Stimulated activated CD8-positive, alpha-beta memory T cell treated with anti-CD3 and anti-CD28 coated beads, Interleukin-12 subunit alpha, Interleukin-12 subunit beta, amount 100 ng/mL, for 4 hours (primary cell): ENCODE data around the gene MED13.
"Not testable (repeated sequence)": the region's sequence is repeated elsewhere in the genome, so short reads cannot be mapped to it uniquely, and the experiment has no call there.

Experiments
- DNase-seq: peaks from one replicate; pipeline ENCODE4 v3.0.0-alpha.2; 2020; ENCODE audit warnings: low read depth

MED13 gene

DNA sequence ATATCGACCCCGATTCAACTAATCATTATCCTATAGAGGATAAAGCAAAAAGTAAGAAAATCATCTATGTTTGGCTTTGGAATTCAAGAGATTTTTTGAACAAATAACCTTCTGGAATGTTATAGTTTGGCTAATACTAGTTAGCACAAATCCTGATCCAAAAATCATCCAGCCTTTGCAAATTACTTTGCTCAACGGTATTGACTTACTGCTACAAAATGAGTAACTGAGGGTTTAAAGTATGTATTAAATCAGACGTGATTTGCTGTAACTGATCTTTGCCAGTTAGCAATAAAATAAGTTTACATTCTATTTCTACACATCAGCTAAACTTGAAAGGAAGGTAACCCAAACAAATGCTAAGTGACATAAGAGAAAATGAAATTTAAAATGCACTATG, 6.5 kb downstream of the MED13 start:
- DNase-seq = no peak

DNA sequence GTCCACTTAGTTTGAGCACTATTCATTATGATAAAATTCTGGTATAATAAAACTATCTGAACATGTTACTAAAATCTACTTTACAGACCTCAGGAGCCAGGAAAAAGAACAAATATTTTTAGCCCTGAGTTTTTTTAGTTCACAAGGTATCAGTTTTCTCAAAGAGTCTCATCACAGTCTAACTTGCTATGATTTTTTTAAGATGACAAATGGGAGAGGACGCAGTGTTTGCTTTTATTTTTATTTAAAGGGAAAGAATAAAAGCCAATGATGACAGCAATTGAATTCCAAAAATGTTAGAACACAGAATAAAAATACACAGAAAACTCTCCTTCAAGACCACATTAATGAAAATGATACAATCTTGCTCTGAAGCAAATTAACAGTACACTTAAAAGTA, 7.4 kb downstream of the MED13 start:
- DNase-seq = no peak

DNA sequence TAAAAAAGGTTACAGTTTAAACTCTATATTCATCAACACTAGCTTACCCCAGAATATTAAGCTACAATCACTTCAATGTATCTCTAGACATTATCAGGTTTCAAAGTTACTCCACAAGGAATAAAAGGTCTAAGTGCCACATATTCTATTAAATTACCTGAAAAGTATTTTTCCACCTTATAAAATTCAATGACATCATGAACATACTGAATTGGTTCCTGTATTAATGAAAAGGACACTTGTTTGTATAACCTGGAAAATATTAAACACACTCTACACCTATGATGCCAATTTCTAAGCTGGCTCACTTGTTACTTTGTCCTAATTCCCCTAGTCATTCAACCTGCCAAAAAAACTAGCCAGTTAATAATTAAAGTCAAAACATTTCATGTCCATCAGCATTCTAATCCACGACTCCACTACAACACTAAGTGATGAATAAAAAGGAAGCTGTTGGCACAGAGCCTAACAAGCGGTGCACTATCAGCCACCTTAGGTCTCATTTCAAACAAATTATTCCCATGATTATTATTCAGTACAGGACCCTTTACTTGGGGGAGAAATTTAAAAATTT, 12.2 kb downstream of the MED13 start:
- no peak for DNase-seq

DNA sequence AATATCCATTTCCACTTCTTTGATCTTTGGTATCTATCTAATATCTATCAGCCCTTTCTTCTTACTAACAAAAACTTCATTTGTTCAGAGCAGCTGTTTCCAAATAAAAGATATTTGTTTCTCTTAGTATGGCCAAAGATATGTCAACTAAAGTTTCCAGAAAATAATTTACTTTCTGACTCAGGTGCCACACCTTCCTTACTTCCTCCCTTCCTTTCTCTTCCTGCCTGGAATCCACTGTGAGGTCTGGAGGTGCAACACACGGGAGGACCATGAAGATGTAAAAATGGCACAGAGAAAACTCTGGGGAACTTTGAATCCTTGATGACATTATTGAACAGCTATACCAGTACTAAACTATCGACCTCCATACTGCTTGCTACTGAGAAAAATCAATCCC, 14.0 kb downstream of the MED13 start:
- DNase-seq = no peak

DNA sequence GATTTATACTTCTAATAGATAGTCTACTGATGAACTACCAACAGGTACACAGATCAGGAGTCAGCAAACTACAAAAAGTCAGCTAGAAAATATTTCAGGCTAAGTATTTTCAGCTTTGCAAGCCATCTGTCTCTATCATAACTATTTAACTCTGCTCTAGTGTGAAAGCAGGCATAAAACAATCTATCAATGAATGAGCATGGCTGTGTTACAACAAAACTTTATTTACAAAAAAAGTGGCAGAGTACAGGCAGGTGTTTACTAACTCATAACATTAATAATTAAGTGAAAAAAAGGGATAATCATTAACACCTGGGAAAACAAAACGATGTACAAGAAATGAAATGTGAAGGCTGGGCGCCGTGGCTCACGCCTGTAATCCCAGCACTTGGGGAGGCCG, 15.8 kb downstream of the MED13 start:
- no peak for DNase-seq

DNA sequence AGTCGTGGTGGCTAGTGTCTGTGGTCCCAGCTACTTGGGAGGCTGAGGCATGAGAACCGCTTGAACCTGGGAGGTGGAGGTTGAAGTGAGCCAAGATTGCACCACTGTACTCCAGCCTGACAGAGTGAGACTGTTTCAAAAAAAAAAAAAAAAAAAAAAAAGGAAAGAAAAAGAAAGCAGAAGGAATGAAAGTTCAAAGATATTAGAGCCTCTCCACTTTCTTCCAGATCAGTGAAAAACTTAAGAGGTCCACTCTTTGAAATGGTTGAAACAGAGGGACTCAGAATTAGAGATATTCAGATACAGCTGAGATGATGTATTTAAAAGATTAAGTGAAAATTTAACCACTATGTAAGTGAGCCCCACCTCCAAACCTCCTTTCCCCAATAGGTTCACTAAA, 16.8 kb downstream of the MED13 start:
- DNase-seq = no peak

DNA sequence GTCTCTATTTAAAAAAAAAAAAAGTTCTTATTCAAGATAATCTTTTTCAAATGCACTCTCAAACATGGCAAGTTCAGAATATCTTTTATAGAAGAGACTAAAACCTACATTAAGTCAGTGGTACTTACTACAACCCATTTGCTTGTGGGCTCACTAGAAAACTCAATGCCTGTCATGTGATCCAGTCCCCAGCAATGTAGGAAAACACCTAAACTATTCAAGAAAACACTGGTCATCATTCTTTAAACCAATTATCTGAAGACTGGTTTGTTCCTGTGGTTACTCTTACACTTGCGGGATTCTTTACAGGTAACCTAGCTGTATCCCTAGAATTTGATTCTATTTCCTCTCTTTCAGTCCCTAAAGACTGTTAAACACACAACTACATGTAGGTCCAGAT, 19.6 kb downstream of the MED13 start:
- no peak for DNase-seq

DNA sequence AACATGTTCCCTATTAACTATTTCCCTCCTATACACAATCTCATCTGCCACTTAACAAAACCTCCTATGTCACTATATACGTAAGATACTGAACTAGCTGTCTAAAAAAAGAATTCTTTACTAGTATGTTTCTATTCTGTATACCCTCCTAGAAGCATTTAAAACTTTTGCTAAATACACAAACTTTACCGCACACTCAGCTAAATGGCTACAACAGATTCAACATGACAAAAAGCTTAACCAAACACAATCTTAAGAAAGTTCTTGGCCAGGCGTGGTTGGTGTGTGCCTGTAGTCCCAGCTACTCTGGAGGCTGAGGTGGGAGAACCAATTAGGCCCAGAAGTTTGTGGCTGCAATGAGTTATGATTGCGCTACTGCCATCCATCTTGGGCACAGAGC, 20.0 kb downstream of the MED13 start:
- no peak for DNase-seq

DNA sequence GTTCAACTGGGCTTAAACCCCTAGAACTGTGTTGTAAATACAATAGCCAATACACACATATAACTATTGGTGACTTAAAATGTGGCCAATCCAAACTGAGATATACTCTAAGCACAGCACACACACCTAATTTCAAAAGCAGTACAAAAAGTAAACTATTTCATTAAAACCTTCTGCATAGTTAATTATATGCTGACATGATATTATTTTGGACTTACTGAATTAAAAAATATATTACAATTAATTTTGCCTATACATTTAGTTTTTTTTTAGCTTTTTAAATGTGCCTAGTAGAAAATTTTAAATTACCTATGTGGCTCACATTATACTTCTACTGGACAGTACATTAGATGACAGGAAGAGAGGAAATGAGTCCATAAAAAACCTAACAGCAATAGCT, 21.5 kb downstream of the MED13 start:
- no peak for DNase-seq

DNA sequence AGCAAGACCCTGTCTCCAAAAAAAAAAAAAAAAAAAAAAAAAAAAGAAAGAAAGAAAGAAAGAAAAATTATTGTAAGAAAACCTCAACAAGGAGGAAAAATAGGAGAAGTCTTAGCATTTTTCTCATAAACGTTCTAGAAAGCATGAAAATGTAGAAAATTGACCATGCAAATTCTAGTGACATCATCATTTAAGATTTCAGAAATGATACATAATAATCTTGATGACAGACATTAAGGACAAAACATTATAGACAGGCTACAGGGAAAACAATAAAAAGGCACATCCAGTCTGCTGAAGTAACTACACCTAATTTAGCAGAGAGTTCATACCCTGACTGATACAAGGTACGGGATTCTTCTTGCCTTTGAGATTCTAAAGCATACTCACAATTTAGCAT, 21.9 kb downstream of the MED13 start:
- no peak for DNase-seq

DNA sequence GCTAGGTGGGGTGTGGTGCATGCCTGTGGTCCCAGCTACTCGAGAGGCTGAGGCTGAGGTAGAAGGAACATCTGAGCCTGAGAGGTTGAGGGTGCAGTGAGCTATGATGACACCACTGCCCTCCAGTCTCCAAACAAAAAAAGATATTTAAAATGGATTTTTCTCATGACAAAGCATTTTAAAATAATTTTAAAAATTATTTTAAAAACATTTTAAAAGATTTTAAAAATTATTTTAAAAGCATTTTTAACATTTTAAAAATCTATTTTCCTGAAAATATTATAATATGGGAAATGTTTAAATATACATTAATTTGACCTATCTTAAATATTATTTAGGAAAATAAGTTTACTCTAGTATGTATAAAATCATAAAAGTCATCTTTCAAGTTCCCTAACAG, 26.8 kb downstream of the MED13 start:
- no peak for DNase-seq

DNA sequence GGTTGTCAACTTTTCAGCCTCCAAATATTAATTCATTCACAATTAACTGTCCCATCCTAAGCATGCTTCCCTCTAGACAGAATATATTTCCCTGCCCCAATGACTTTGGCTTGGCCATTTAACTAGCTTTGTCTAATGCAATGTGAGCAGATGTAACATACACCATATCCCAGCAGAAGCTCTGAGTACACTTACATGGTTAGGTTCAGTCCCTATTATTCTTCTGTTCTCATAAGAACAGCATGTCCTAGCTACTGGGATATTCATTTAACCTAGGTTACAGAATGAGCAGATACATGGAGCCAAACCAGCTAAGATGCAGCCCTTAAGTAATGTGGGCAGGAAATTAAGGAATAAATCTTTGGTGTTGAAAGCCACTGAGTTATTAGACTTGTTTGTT, 31.8 kb downstream of the MED13 start:
- no peak for DNase-seq

DNA sequence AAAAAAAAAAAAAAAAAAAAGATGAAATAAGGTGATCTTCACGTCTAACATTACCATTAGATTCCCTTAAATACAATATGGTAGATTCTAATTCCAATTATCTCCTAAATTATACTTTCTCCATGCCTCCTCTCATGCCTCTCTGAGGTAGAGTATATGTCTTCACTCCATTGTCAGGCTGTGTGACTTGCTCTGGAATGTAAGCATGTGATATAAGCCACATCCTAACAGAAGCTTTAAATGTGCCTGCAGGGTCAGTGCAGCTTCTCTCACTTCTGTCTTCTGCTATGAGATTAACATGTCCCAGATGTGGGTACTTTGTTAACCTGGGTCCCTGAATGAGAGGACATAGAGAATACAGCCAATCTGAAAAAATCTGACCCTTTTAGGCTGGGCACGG, 32.6 kb downstream of the MED13 start:
- no peak for DNase-seq

DNA sequence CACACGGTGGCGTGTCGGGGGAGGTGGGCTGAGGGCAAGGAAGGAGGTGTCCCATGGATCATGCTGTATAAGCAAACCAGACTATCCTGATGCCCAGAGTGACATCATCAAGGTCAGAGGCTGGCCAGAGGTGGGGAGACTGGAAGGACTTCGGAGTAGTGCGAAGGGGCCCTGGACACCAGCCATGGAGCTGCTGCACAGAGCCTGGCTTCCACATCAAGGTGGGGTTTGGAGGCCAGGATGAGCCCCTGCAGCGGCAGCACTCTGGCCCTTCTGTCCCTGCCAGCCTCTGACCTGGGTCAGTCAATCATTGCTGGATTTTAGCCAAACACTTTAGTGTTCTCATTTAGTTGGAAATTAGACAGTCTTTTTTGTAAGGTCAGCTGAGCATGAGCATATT, 34.8 kb downstream of the MED13 start:
- DNase-seq = no peak

DNA sequence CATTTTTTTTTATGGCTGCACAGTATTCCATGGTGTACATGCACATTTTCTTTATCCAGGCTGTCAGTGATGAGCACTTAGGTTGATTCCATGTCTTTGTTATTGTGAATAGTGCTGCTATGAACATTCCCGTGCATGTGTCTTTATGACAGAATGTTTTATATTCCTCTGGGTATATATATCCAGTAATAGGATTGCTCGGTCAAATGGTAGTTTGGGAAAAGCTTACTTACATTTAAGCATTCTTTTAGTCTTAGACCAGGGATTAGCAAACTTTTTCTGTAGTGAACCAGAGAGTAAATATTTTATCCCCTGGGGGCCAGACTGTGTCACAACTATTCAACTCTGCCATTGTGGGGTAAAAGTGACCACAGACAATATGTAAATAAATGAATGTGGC, 40.2 kb downstream of the MED13 start:
- no peak for DNase-seq

DNA sequence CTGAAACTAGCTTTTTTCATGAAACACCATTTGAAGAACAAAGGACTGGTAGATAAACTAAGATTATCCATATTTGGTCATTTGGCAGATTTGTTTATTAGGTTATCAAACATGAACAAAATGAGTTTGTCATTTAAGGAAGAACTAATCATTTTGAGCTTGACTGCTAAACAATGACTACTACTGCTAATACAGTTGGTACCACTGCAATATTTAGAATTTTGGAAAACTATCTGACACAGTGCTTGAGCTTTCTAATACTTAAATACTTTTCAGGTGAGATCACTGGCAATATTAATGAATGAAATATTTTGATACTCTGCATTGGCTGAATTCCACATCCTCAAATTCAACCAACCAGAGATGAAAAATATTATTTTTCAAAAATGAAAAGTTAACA, 47.2 kb downstream of the MED13 start:
- DNase-seq = no peak

DNA sequence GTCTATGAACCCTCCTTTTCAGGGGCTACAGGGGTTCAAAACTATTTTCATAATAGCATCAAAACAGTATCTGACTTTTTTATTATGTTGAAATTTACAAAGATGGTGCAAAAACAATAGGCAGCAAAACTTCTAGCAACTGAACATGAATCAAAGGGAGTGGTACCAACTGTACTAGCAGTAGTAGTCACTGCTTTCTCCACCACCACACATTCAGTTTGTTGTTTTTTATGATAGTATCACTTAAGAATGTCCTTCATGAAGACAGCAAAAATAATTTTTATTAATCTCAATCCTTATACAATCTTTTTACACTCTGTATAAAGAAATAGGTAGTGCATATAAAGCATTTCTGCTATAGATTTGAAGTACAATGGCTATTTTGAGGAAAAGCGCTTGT, 47.6 kb downstream of the MED13 start:
- DNase-seq = no peak

DNA sequence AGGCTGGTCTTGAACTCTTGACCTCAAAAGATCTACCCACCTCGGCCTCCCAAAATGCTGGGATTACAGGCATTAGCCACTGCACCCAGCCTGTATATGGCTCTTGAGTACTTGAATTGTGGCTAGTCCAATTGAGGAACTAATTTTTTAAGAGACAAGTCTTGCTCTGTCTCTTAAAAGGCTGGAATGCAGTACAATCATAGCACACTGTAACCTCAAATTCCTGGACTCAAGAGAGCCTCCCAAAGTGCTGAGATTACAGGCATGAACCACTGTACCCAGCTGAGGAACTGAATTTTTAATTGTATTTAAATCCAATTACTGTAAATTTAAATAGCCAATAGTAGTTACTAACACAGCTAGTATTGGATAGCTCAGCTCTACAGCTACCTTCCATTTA, 50.6 kb downstream of the MED13 start:
- no peak for DNase-seq

DNA sequence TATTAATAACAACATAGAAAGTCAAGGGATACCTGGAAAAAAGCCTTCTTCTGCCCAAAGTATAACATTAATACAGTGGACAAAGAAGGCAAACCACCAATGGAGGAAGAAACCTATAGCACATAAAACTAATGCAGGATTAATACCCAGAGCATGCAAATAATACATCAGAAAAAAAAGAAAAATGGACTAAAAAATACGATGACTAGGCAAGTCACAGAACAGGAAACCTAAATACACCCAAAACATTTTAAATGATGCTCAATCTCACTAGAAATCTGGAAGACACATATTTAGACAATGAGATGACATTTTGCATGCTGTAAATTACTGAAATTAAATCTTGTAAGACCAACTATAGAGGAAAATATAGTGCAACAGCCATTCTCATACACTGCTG, 55.9 kb downstream of the MED13 start:
- no peak for DNase-seq

DNA sequence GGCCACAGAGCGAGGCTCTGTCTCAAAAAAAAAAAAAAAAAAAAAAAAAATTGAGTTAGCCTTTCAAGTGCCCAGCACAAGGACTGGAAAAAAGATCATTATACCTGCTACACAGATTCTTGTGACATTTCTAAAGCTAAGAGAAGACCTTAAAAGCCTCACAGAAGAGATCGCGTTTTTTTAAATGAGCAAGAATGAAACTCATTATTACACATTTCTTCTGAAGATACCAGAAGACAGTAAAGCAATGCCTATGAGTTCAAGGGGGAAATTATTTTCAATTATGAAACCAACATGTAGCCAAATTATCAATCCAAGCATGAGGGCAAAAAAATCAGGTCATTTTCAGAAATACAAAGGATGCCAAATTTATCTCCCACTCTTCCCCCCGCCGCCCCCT, 56.8 kb downstream of the MED13 start:
- DNase-seq = no peak

DNA sequence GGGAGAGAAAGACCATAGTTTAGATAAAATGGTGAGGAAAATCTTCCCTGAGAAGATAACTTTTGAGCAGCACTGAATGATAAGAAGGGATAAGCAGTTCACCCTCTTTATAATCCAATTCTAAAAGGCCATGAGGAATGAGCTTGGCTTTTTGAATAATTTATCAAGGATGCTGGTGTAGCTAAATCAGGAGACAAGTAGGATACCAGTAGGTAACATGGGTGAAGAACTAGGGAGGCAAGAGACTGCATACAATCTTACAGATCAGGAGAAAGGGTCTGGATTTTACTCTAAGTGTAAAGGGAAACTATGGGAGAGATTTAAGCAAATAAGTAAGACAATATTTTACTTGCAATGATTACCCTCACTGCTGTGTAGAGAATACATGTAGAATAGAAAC, 60.7 kb downstream of the MED13 start:
- no peak for DNase-seq

DNA sequence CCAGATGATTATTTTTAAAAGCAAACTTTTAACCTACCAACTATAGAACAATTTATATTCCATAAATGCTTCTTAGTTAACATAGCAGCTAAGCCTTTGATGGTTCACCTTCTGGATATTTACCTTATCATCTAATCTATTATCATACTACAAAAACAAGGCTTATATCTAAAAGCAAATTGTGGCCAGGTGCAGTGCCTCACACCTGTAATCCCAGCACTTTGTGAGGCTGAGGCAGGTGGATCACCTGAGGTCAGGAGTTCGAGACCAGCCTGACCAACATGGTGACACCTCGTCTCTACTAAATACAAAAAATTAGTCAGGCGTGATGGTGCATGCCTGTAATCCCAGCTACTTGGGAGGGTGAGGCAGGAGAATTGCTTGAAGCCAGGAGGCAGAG, 61.9 kb downstream of the MED13 start:
- not testable (repeated sequence) for DNase-seq

DNA sequence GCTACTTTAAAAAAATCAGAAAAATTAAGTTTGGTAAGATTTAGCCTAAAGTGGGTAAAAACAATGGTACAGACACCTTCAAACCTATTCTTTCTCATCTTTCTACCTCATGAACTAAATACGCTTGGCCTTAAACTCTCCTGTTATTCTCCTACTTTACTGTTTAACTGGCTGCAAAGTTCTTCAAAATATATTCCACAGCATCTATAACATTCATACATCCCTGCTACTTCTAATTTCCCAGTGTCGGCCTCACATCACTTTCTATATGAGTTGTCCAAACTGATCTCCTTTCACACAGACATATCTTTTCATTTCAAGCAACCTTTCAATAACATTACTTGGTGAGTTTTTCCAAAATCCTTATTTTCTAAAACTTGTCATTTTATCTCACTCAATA, 64.0 kb downstream of the MED13 start:
- DNase-seq = no peak

DNA sequence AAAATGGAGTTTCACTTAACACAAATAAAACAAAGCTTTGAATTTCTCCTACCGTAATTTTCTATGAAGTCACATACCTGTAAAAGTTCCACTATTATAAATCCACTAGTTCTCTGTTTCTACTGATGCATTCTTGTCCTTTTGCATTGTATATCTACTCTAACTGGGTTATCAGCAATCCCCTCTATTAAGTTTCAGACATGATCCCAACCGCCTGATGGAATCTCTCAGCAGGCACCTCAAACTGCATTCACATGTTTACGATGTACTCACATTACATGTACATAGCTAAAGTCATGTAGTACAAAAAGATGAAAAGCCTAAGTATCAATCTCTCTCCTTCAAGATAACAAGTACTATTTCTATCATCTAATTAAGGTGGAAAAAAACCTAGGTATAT, 64.9 kb downstream of the MED13 start:
- DNase-seq = no peak

DNA sequence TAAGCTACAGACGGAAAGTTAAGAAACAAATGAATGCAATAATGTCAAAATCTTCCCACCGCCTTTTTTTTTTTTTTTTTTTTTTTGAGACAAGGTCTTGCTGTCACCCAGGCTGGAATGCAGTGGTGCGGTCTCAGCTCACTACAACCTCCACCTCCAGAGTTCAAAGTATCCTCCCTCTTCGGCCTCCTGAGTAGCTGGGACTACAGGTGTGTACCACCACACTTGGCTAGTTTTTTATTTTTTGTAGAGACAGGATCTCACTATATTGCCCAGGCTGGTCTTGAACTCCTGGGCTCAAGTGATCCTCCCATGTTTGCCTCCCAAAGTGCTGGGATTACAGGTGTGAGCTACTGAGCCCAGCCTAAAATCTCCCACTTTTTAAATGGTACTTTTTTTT, 66.5 kb downstream of the MED13 start:
- DNase-seq = not testable (repeated sequence)
